PFSK-1 (cell line): ENCODE data around the gene KRT35.

Experiments
- POLR2AphosphoS5 ChIP-seq: IDR thresholded peaks from 2 replicates; pipeline ENCODE4 v1.6.1; 2012; ENCODE audit warnings: low read depth, mild to moderate bottlenecking, control low read depth, low read length, moderate library complexity
- SIN3A ChIP-seq: IDR thresholded peaks from 2 replicates; pipeline ENCODE4 v1.6.1; 2012; ENCODE audit warnings: mild to moderate bottlenecking, low read length, moderate library complexity, borderline replicate concordance; ENCODE audit not compliant: insufficient read depth
- TAF1 ChIP-seq: IDR thresholded peaks from 2 replicates; pipeline ENCODE4 v1.6.1; 2012; ENCODE audit warnings: low read length, control low read depth, borderline replicate concordance; ENCODE audit not compliant: insufficient read depth
- TF ChIP-seq, protein P1 (sequence below), 2 experiments: IDR thresholded peaks; 2 replicates each; pipeline versions ENCODE4 v1.6.1 to v1.8.0; 2011 to 2012; ENCODE audit warnings: low read depth in 2 of 2, low read length in 2 of 2, control low read depth in 1 of 2, inconsistent platforms in 1 of 2, mild to moderate bottlenecking in 1 of 2, moderate library complexity in 1 of 2; ENCODE audit not compliant: insufficient read depth in 1 of 2

GRCh38 chr17:41522301-41523224, 41.6 kb upstream of the KRT35 start:
- TF ChIP-seq, protein P1, sequence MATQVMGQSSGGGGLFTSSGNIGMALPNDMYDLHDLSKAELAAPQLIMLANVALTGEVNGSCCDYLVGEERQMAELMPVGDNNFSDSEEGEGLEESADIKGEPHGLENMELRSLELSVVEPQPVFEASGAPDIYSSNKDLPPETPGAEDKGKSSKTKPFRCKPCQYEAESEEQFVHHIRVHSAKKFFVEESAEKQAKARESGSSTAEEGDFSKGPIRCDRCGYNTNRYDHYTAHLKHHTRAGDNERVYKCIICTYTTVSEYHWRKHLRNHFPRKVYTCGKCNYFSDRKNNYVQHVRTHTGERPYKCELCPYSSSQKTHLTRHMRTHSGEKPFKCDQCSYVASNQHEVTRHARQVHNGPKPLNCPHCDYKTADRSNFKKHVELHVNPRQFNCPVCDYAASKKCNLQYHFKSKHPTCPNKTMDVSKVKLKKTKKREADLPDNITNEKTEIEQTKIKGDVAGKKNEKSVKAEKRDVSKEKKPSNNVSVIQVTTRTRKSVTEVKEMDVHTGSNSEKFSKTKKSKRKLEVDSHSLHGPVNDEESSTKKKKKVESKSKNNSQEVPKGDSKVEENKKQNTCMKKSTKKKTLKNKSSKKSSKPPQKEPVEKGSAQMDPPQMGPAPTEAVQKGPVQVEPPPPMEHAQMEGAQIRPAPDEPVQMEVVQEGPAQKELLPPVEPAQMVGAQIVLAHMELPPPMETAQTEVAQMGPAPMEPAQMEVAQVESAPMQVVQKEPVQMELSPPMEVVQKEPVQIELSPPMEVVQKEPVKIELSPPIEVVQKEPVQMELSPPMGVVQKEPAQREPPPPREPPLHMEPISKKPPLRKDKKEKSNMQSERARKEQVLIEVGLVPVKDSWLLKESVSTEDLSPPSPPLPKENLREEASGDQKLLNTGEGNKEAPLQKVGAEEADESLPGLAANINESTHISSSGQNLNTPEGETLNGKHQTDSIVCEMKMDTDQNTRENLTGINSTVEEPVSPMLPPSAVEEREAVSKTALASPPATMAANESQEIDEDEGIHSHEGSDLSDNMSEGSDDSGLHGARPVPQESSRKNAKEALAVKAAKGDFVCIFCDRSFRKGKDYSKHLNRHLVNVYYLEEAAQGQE (IDR thresholded peaks at IDR 0.05; ENCODE audit: insufficient read depth in 1 of 2, low read depth in 2 of 2, low read length in 2 of 2), result no peak
- TF ChIP-seq TAF1, result no peak
- no peak for TF ChIP-seq SIN3A
- no peak for TF ChIP-seq POLR2AphosphoS5
